H1 (cell line): ENCODE results near the gene KCNS3. TPM values are rescaled to one million over a fixed set of nuclear protein-coding genes. Genes with fewer than 3 reads are reported as not detected.

Source experiments
- CTCF ChIA-PET: fragments of 300-600 bp; sonication (Branson Sonifier 250); formaldehyde crosslinking; loops from one replicate; lab custom pipeline; 2021; ENCODE audit not compliant: partially characterized antibody; lab: Charles Lee
- POLR2A ChIA-PET: fragments of 300-600 bp; sonication (Branson Sonifier 250); formaldehyde crosslinking; loops from one replicate; lab custom pipeline; 2021; ENCODE audit warnings: inconsistent platforms; ENCODE audit not compliant: partially characterized antibody; lab: Charles Lee
- DNase-seq, 2 experiments: peaks; one replicate each; pipeline versions ENCODE4 v3.0.0 to v3.0.0-alpha.2; 2010 to 2022; ENCODE audit warnings: low spot score in 2 of 2, low read depth in 1 of 2, mixed read lengths in 1 of 2
- FAIRE-seq: peaks from 2 replicates; lab custom pipeline; 2011; peaks lifted over from hg19 to GRCh38; lab: Jason Lieb, UNC
- H2AFZ ChIP-seq: 2 replicates; pipeline ENCODE4 v1.8.1; 2012; ENCODE audit warnings: low read length, inconsistent platforms
- H2AK5ac ChIP-seq: 2 replicates; pipeline ENCODE4 v1.6.1; 2013; ENCODE audit warnings: low read depth, low read length
- H2BK120ac ChIP-seq: replicated peaks from 2 replicates; pipeline ENCODE3; 2013; ENCODE audit warnings: low read depth, low read length, inconsistent platforms
- H2BK12ac ChIP-seq: 2 replicates; pipeline ENCODE4 v1.6.1; 2013; ENCODE audit warnings: low read depth, low read length
- H2BK15ac ChIP-seq: 2 replicates; pipeline ENCODE4 v1.6.1; 2013; ENCODE audit warnings: low read length
- H2BK20ac ChIP-seq: 2 replicates; pipeline ENCODE4 v1.6.1; 2013; ENCODE audit warnings: low read length
- H2BK5ac ChIP-seq: 2 replicates; pipeline ENCODE4 v1.6.1; 2013; ENCODE audit warnings: low read depth, low read length
- H3K14ac ChIP-seq: 2 replicates; pipeline ENCODE4 v1.6.1; 2013; ENCODE audit warnings: inconsistent platforms; ENCODE audit not compliant: insufficient read length
- H3K18ac ChIP-seq: 2 replicates; pipeline ENCODE4 v1.6.1; 2013; ENCODE audit warnings: low read length; ENCODE audit errors: extremely low read depth
- H3K23ac ChIP-seq: 2 replicates; pipeline ENCODE4 v1.6.1; 2013; ENCODE audit warnings: inconsistent platforms; ENCODE audit not compliant: insufficient read length
- H3K23me2 ChIP-seq: 2 replicates; pipeline ENCODE4 v1.6.1; 2013; ENCODE audit warnings: low read depth, low read length
- H3K27ac ChIP-seq: 2 replicates; pipeline ENCODE4 v1.6.1; 2011; ENCODE audit warnings: low read depth, low read length, inconsistent platforms
- H3K27me3 ChIP-seq, 4 experiments: replicated peaks in 1 of 4; 1 replicate in 1 of 4; 2 replicates in 3 of 4; pipeline versions ENCODE4 v1.6.1 to v1.8.1; 2011 to 2013; ENCODE audit warnings: low read length in 3 of 4, mild to moderate bottlenecking in 3 of 4, inconsistent platforms in 2 of 4, mixed read lengths in 2 of 4, moderate library complexity in 1 of 4; ENCODE audit not compliant: control insufficient read depth in 3 of 4, insufficient read depth in 3 of 4; ENCODE audit errors: extremely low read depth in 1 of 4
- H3K36me3 ChIP-seq, 4 experiments: 2 replicates each; pipeline versions ENCODE4 v1.6.1 to v1.8.1; 2011 to 2013; ENCODE audit warnings: mild to moderate bottlenecking in 4 of 4, low read length in 3 of 4, moderate library complexity in 2 of 4, control low read depth in 1 of 4, inconsistent platforms in 1 of 4; ENCODE audit not compliant: insufficient read depth in 4 of 4, control insufficient read depth in 2 of 4
- H3K4ac ChIP-seq: replicated peaks from 2 replicates; pipeline ENCODE3; 2013; ENCODE audit warnings: low read length, low read depth, mixed read lengths, inconsistent platforms; ENCODE audit not compliant: insufficient read length
- H3K4me1 ChIP-seq, 4 experiments: replicated peaks in 1 of 4; 1 replicate in 1 of 4; 2 replicates in 3 of 4; pipeline versions ENCODE4 v1.6.1 to v1.8.1; 2011 to 2013; ENCODE audit warnings: low read length in 3 of 4, inconsistent platforms in 2 of 4, mixed read lengths in 1 of 4; ENCODE audit not compliant: insufficient read depth in 4 of 4, control insufficient read depth in 3 of 4
- H3K4me2 ChIP-seq, 2 experiments: 2 replicates each; pipeline versions ENCODE4 v1.6.1 to v1.8.1; 2011 to 2013; ENCODE audit warnings: low read depth in 2 of 2, low read length in 2 of 2, control low read depth in 1 of 2, inconsistent platforms in 1 of 2, mild to moderate bottlenecking in 1 of 2; ENCODE audit not compliant: insufficient read depth in 1 of 2
- H3K4me3 ChIP-seq, 4 experiments: fragments of 200-600, 300-600 bp in 1 of 4; sonication (generic), shearing (Covaris generic), sonication (Bioruptor Twin) in 1 of 4; 2 replicates each; pipeline versions ENCODE4 v1.5.1 to v1.8.1; 2011 to 2016; ENCODE audit warnings: low read length in 4 of 4, low read depth in 3 of 4, control low read depth in 2 of 4, inconsistent platforms in 2 of 4, mild to moderate bottlenecking in 2 of 4, mixed read lengths in 1 of 4, moderate library complexity in 1 of 4; ENCODE audit not compliant: insufficient read depth in 2 of 4; ENCODE audit errors: extremely low read depth in 1 of 4
- H3K56ac ChIP-seq: replicated peaks from 2 replicates; pipeline ENCODE3; 2013; ENCODE audit warnings: low read depth, mild to moderate bottlenecking, mixed read lengths, low read length, inconsistent platforms; ENCODE audit not compliant: insufficient read length
- H3K79me1 ChIP-seq: 2 replicates; pipeline ENCODE4 v1.6.1; 2013; ENCODE audit warnings: low read depth, low read length, control low read depth
- H3K79me2 ChIP-seq, 2 experiments: 2 replicates each; pipeline versions ENCODE4 v1.6.1 to v1.8.1; 2012 to 2013; ENCODE audit warnings: low read length in 2 of 2, mild to moderate bottlenecking in 2 of 2, inconsistent platforms in 1 of 2; ENCODE audit not compliant: insufficient read depth in 2 of 2, control insufficient read depth in 1 of 2
- H3K9ac ChIP-seq, 4 experiments: replicated peaks in 1 of 4; 1 replicate in 1 of 4; 2 replicates in 3 of 4; pipeline versions ENCODE4 v1.6.1 to v1.8.1; 2011 to 2013; ENCODE audit warnings: low read depth in 3 of 4, low read length in 3 of 4, control low read depth in 2 of 4, mild to moderate bottlenecking in 2 of 4, moderate library complexity in 2 of 4, inconsistent platforms in 1 of 4; ENCODE audit errors: extremely low read depth in 1 of 4
- H3K9me3 ChIP-seq, 2 experiments: 2 replicates each; pipeline versions ENCODE4 v1.6.1 to v1.8.1; 2012 to 2013; ENCODE audit warnings: mild to moderate bottlenecking in 2 of 2, moderate library complexity in 2 of 2, control low read depth in 1 of 2, inconsistent platforms in 1 of 2, low read depth in 1 of 2, low read length in 1 of 2, mixed read lengths in 1 of 2; ENCODE audit not compliant: insufficient read depth in 2 of 2
- H4K20me1 ChIP-seq, 2 experiments: replicated peaks in 1 of 2; 2 replicates each; pipeline versions ENCODE3 to v1.8.1; 2011 to 2013; ENCODE audit warnings: inconsistent platforms in 2 of 2, low read length in 2 of 2, mild to moderate bottlenecking in 1 of 2; ENCODE audit not compliant: insufficient read depth in 2 of 2, control insufficient read depth in 1 of 2
- H4K5ac ChIP-seq: 2 replicates; pipeline ENCODE4 v1.6.1; 2013; ENCODE audit warnings: low read length, low read depth, mixed read lengths, inconsistent platforms; ENCODE audit not compliant: insufficient read length
- H4K8ac ChIP-seq: 2 replicates; pipeline ENCODE4 v1.8.0; 2013; ENCODE audit warnings: mild to moderate bottlenecking, moderate library complexity, low read length, inconsistent platforms; ENCODE audit not compliant: insufficient read depth; ENCODE audit errors: extremely low read depth
- H4K91ac ChIP-seq: replicated peaks from 2 replicates; pipeline ENCODE3; 2013; ENCODE audit warnings: low read length, mixed read lengths, inconsistent platforms; ENCODE audit not compliant: insufficient read length
- EZH2 ChIP-seq: fragments of 200-600 bp; sonication (generic); IDR thresholded peaks from 2 replicates; pipeline ENCODE4 v1.7.1; 2012; ENCODE audit warnings: low read depth, mild to moderate bottlenecking, moderate library complexity, low read length, inconsistent platforms; ENCODE audit not compliant: severe bottlenecking
- HDAC6 ChIP-seq: IDR thresholded peaks from one replicate; pipeline ENCODE4 v1.7.1; 2012; ENCODE audit warnings: low read depth, mild to moderate bottlenecking, inconsistent platforms, low read length, moderate library complexity
- RAD21 ChIP-seq, 2 experiments: IDR thresholded peaks in 1 of 2; conservative IDR thresholded peaks in 1 of 2; 2 replicates each; pipeline ENCODE4 v1.6.1; 2011; ENCODE audit warnings: low read depth in 2 of 2, low read length in 2 of 2, improper control_type of control experiment in 1 of 2, inconsistent platforms in 1 of 2, mild to moderate bottlenecking in 1 of 2, moderate library complexity in 1 of 2
- SIX5 ChIP-seq: IDR thresholded peaks from 2 replicates; pipeline ENCODE4 v1.6.1; 2011; ENCODE audit warnings: mild to moderate bottlenecking, low read depth, low read length
- TAF1 ChIP-seq: IDR thresholded peaks from 2 replicates; pipeline ENCODE4 v1.6.1; 2011; ENCODE audit warnings: mild to moderate bottlenecking, low read depth, low read length
- WGBS, 2 experiments: shearing (Covaris generic) in 1 of 2; methylation state at CpG; one replicate each; pipeline versions ENCODE4 v1.1.6 to v1.1.7; 2013 to 2015; ENCODE audit warnings: low lambda C conversion rate in 2 of 2, mixed read lengths in 2 of 2, inconsistent platforms in 1 of 2, low coverage in 1 of 2, missing lambda C conversion rate in 1 of 2; ENCODE audit not compliant: insufficient replicate concordance in 2 of 2, insufficient coverage in 1 of 2, insufficient read length in 1 of 2; ENCODE audit errors: extremely low coverage in 1 of 2, missing lambda C conversion rate in 1 of 2; 5-methylcytosine and 5-hydroxymethylcytosine counted together
- polyA plus RNA-seq, 7 experiments: library from polyadenylated mRNA; depleted of rRNA in 3 of 7; stranded (reverse) in 5 of 7; unstranded in 2 of 7; fragments of >200 nt in 5 of 7; fragments of 200-250 nt in 2 of 7; gene quantifications; 1 replicate in 5 of 7; 2 replicates in 1 of 7; 4 replicates in 1 of 7; pipeline versions ENCODE4 v1.2.1 to v1.2.3, GENCODE V29; 2011 to 2013; ENCODE audit warnings: missing spikeins in 2 of 7, mixed read lengths in 2 of 7
- total RNA-seq: library from RNA; stranded (reverse); fragmentation: NEBNext Ultra II Directional; extraction: Animal tissue kit (Norgen Biotek cat#: 25700); gene quantifications from 2 replicates; pipeline ENCODE4 v1.2.1, GENCODE V29; 2021
- TF ChIP-seq, protein P1 (sequence below): IDR thresholded peaks from 2 replicates; pipeline ENCODE4 v1.6.1; 2012; ENCODE audit warnings: inconsistent platforms
- TF ChIP-seq, protein P2 (sequence below): IDR thresholded peaks from 2 replicates; pipeline ENCODE4 v1.6.1; 2012; ENCODE audit warnings: inconsistent platforms

Gene KCNS3
- total and polyA plus RNA-seq, 2 of the 8 experiments (the other 6 are each of a cell fraction or from before 2014, with no cell fraction given): 22.7 to 23.0 TPM

DNA sequence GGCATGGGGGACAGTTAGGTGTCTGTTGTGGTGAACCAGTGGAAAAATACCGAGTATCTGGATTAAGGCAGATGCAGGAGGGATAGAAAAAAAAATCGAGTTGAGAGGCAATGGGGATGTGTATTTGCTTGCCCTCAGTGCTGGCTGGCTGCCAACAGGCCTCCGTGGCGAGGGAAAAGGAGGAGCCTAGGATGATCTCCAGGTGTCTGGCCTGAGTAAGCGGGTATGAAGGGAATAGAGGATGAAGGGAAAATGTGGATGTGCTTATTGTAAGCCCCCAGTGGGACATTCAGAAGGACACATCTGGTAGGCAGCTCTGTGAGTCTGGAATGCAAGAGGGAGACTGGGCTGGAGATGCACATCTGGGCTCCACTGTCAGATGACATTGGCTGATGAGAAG is 22.8 kb downstream of the KCNS3 start:
- no peak overlapping the region for H2BK5ac ChIP-seq
- H3K4me3 ChIP-seq: no peak overlapping the region
- no peak overlapping the region for H3K27ac ChIP-seq
- WGBS, 2 experiments: 91% methylated on average over 5 of the region's 5 CpGs; no CpG with 5 or more reads in 1 of the 2 experiments
- no peaks in the 10 kb centered on the region; the same call in none of the 2 replicates for H3K79me1 ChIP-seq
- H3K14ac ChIP-seq: no peak overlapping the region
- no peak overlapping the region for H3K23ac ChIP-seq
- TF ChIP-seq SIX5: no peak
- no peak for TF ChIP-seq RAD21 (IDR thresholded peaks at IDR 0.05 in 1 of 2, conservative IDR thresholded peaks at IDR 0.05 in 1 of 2; ENCODE audit: low read depth in 2 of 2, low read length in 2 of 2)
- no peak for TF ChIP-seq HDAC6
- TF ChIP-seq, protein P1, sequence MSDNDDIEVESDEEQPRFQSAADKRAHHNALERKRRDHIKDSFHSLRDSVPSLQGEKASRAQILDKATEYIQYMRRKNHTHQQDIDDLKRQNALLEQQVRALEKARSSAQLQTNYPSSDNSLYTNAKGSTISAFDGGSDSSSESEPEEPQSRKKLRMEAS: no peak
- no peak for TF ChIP-seq EZH2
- TF ChIP-seq, protein P2, sequence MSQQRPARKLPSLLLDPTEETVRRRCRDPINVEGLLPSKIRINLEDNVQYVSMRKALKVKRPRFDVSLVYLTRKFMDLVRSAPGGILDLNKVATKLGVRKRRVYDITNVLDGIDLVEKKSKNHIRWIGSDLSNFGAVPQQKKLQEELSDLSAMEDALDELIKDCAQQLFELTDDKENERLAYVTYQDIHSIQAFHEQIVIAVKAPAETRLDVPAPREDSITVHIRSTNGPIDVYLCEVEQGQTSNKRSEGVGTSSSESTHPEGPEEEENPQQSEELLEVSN: no peak
- no peak for TF ChIP-seq TAF1
- TF ChIP-seq, all 59 proteins: peak for 0
- Histone ChIP-seq H3K18ac (no peak overlapping the region), H3K56ac (no peak overlapping the region), H3K36me3 (no peaks in the 10 kb centered on the region), H2BK15ac (no peak overlapping the region), H2BK120ac (no peak overlapping the region), H3K4me2 (no peak overlapping the region), H2BK20ac (no peak overlapping the region), H3K4me1 (no peaks in the 10 kb centered on the region; a peak in 2 of 7 replicates), H4K91ac (no peak overlapping the region), H2BK12ac (no peak overlapping the region), H3K27me3 (no peaks in the 10 kb centered on the region), H3K9me3 (no peaks in the 10 kb centered on the region), H3K9ac (no peak overlapping the region), H4K5ac (no peak overlapping the region), H4K20me1 (peaks cover 0 to 4% of the 10 kb centered on the region in 2 experiments), H3K23me2 (no peaks in the 10 kb centered on the region), H3K79me2 (peaks cover 0 to 59% of the 10 kb centered on the region in 2 experiments; a peak in 3 of 4 replicates), H4K8ac (peak overlapping the region; percentile 83), H2AFZ (no peak overlapping the region), H2AK5ac (0 out of 2 replicates have a peak overlapping the region, but pooled peaks have one; percentile 13), H3K4ac (no peak overlapping the region)
- CTCF ChIA-PET: interaction anchor here (1.7 to 2.1 kb wide), 2 partner anchors 17 to 24 kb away, joined by 4 to 6 read pairs; no protein-coding TSS in a partner anchor
- no peak for FAIRE-seq
- DNase-seq: no peak
- POLR2A ChIA-PET: no interaction called here
